SK-N-SH treated with all-trans-retinoic acid at 6 μM for 48 hours (cell line): Measurements from ENCODE around the gene EHD1.

Experiments
- ATAC-seq: fragments of 200-7000 bp; cut with Tn5 transposase; 3 replicates; pipeline ENCODE4 v1.9.1; 2020; ENCODE audit warnings: mild to moderate bottlenecking, moderate library complexity
- ARNTL ChIP-seq: fragments of 450-650 bp; formaldehyde crosslinking; IDR thresholded peaks from 2 replicates; pipeline ENCODE4 v1.5.0; 2020; ENCODE audit warnings: low read depth, mild to moderate bottlenecking, moderate library complexity, borderline replicate concordance
- BACH2 ChIP-seq: fragments of 250-450 bp; sonication (Bioruptor Pico); IDR thresholded peaks from 2 replicates; pipeline ENCODE4 v1.9.0; 2021; ENCODE audit warnings: mild to moderate bottlenecking, borderline replicate concordance
- CREB5 ChIP-seq: fragments of 250-450 bp; sonication (Bioruptor Pico); IDR thresholded peaks from 2 replicates; pipeline ENCODE4 v1.5.1; 2020; ENCODE audit warnings: low read depth, mild to moderate bottlenecking, moderate library complexity
- CSRNP3 ChIP-seq: fragments of 250-450 bp; sonication (Bioruptor Pico); IDR thresholded peaks from 2 replicates; pipeline ENCODE4 v1.5.1; 2021; ENCODE audit warnings: mild to moderate bottlenecking, moderate library complexity
- GLIS3 ChIP-seq: fragments of 250-450 bp; sonication (Bioruptor Pico); IDR thresholded peaks from 2 replicates; pipeline ENCODE4 v1.5.0; 2020; ENCODE audit warnings: mild to moderate bottlenecking, moderate library complexity
- ISL1 ChIP-seq: fragments of 250-450 bp; sonication (Bioruptor Pico); IDR thresholded peaks from 2 replicates; pipeline ENCODE4 v2.1.2; 2022; ENCODE audit warnings: mild to moderate bottlenecking, moderate library complexity
- OSR1 ChIP-seq: fragments of 250-450 bp; sonication (Bioruptor Pico); IDR thresholded peaks from 2 replicates; pipeline ENCODE4 v1.8.0; 2022; ENCODE audit warnings: moderate library complexity, mild to moderate bottlenecking, inconsistent platforms
- PPARA ChIP-seq: fragments of 250-450 bp; sonication (Bioruptor Pico); IDR thresholded peaks from 2 replicates; pipeline ENCODE4 v1.5.0; 2020; ENCODE audit warnings: mild to moderate bottlenecking, borderline replicate concordance
- RARB ChIP-seq: fragments of 250-450 bp; sonication (Bioruptor Pico); IDR thresholded peaks from 2 replicates; pipeline ENCODE4 v1.8.0; 2021; ENCODE audit warnings: mild to moderate bottlenecking, moderate library complexity
- SNAI2 ChIP-seq: fragments of 250-450 bp; sonication (Bioruptor Pico); IDR thresholded peaks from 2 replicates; pipeline ENCODE4 v1.5.0; 2020; ENCODE audit warnings: mild to moderate bottlenecking, moderate library complexity
- TCF4 ChIP-seq: fragments of 250-450 bp; sonication (Bioruptor Pico); IDR thresholded peaks from 2 replicates; pipeline ENCODE4 v1.8.0; 2021; ENCODE audit warnings: mild to moderate bottlenecking, moderate library complexity, borderline replicate concordance
- TOX ChIP-seq: fragments of 250-450 bp; sonication (Bioruptor Pico); IDR thresholded peaks from 2 replicates; pipeline ENCODE4 v1.8.0; 2021; ENCODE audit warnings: mild to moderate bottlenecking, moderate library complexity, borderline replicate concordance
- TSHZ2 ChIP-seq: fragments of 250-450 bp; sonication (Bioruptor Pico); IDR thresholded peaks from 2 replicates; pipeline ENCODE4 v1.5.0; 2020; ENCODE audit warnings: mild to moderate bottlenecking, moderate library complexity
- ZC3H10 ChIP-seq: fragments of 250-450 bp; sonication (Bioruptor Pico); IDR thresholded peaks from 2 replicates; pipeline ENCODE4 v1.5.1; 2021; ENCODE audit warnings: mild to moderate bottlenecking, moderate library complexity
- ZFP3 ChIP-seq: fragments of 250-450 bp; sonication (Bioruptor Pico); IDR thresholded peaks from 2 replicates; pipeline ENCODE4 v1.5.0; 2020; ENCODE audit warnings: mild to moderate bottlenecking, moderate library complexity
- ZNF70 ChIP-seq: fragments of 450-650 bp; formaldehyde crosslinking; IDR thresholded peaks from 2 replicates; pipeline ENCODE4 v1.5.0; 2020; ENCODE audit warnings: mild to moderate bottlenecking, moderate library complexity
- ZNF8 ChIP-seq: fragments of 450-650 bp; formaldehyde crosslinking; IDR thresholded peaks from 2 replicates; pipeline ENCODE4 v1.5.0; 2020; ENCODE audit warnings: mild to moderate bottlenecking, moderate library complexity
- TF ChIP-seq, protein P1 (sequence below): fragments of 250-450 bp; sonication (Bioruptor Pico); IDR thresholded peaks from 2 replicates; pipeline ENCODE4 v1.8.0; 2020; ENCODE audit warnings: mild to moderate bottlenecking, moderate library complexity, borderline replicate concordance
- TF ChIP-seq, protein P2 (sequence below): fragments of 250-450 bp; sonication (Bioruptor Pico); IDR thresholded peaks from 2 replicates; pipeline ENCODE4 v1.8.0; 2021; ENCODE audit warnings: low read depth, mild to moderate bottlenecking, moderate library complexity, borderline replicate concordance

EHD1 gene

GRCh38 chr11:64880240-64881001, 2.0 kb upstream of the EHD1 start (continued):
- TF ChIP-seq CREB5 (CRISPR knock-in tag) (no peak), ISL1 (CRISPR knock-in tag) (no peak), TOX (CRISPR knock-in tag) (no peak)
- TF ChIP-seq, protein P1, sequence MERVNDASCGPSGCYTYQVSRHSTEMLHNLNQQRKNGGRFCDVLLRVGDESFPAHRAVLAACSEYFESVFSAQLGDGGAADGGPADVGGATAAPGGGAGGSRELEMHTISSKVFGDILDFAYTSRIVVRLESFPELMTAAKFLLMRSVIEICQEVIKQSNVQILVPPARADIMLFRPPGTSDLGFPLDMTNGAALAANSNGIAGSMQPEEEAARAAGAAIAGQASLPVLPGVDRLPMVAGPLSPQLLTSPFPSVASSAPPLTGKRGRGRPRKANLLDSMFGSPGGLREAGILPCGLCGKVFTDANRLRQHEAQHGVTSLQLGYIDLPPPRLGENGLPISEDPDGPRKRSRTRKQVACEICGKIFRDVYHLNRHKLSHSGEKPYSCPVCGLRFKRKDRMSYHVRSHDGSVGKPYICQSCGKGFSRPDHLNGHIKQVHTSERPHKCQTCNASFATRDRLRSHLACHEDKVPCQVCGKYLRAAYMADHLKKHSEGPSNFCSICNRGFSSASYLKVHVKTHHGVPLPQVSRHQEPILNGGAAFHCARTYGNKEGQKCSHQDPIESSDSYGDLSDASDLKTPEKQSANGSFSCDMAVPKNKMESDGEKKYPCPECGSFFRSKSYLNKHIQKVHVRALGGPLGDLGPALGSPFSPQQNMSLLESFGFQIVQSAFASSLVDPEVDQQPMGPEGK (CRISPR knock-in tag) = no peak

- no peak for ATAC-seq
Measured at GRCh38 chr11:64879244-64879900, 951 bp upstream of the EHD1 start.

More at GRCh38 chr11:64879244-64879900, 951 bp upstream of the EHD1 start:
- no peak for TF ChIP-seq SNAI2 (CRISPR knock-in tag)
- no peak for TF ChIP-seq BACH2 (CRISPR knock-in tag)
- no peak for TF ChIP-seq GLIS3 (CRISPR knock-in tag)
- TF ChIP-seq ZC3H10 (CRISPR knock-in tag) = no peak
- no peak for TF ChIP-seq PPARA (CRISPR knock-in tag)
- no peak for TF ChIP-seq CSRNP3 (CRISPR knock-in tag)
- TF ChIP-seq, protein P2, sequence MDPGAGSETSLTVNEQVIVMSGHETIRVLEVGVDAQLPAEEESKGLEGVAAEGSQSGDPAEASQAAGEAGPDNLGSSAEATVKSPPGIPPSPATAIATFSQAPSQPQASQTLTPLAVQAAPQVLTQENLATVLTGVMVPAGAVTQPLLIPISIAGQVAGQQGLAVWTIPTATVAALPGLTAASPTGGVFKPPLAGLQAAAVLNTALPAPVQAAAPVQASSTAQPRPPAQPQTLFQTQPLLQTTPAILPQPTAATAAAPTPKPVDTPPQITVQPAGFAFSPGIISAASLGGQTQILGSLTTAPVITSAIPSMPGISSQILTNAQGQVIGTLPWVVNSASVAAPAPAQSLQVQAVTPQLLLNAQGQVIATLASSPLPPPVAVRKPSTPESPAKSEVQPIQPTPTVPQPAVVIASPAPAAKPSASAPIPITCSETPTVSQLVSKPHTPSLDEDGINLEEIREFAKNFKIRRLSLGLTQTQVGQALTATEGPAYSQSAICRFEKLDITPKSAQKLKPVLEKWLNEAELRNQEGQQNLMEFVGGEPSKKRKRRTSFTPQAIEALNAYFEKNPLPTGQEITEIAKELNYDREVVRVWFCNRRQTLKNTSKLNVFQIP = no peak
- no peak for TF ChIP-seq TCF4 (CRISPR knock-in tag)
- no peak for TF ChIP-seq TOX (CRISPR knock-in tag)
- TF ChIP-seq, protein P1 (CRISPR knock-in tag) = no peak
- no peak for TF ChIP-seq TSHZ2 (CRISPR knock-in tag)
- TF ChIP-seq ZNF70 (CRISPR knock-in tag) = no peak
- no peak for TF ChIP-seq ISL1 (CRISPR knock-in tag)
- no peak for TF ChIP-seq OSR1
- no peak for TF ChIP-seq ZNF8 (CRISPR knock-in tag)
- TF ChIP-seq ZFP3 (CRISPR knock-in tag) = no peak
- TF ChIP-seq ARNTL (CRISPR knock-in tag) = no peak
- no peak for TF ChIP-seq RARB (CRISPR knock-in tag)
